OCI-LY1 (cell line): ENCODE results near the gene KIFC3.

Experiments used
- H2AFZ ChIP-seq: fragments of 200-600 bp; sonication (generic), shearing (Covaris generic); 2 replicates; pipeline ENCODE4 v1.6.0; 2014; ENCODE audit warnings: antibody characterized with exemption, mild to moderate bottlenecking, low read length
- H3F3A ChIP-seq: fragments of 200-600 bp; sonication (generic), shearing (Covaris generic); 2 replicates; pipeline ENCODE4 v1.6.0; 2014; ENCODE audit warnings: mild to moderate bottlenecking, antibody characterized with exemption, low read length, moderate library complexity; ENCODE audit not compliant: insufficient read depth
- H3K27ac ChIP-seq: fragments of 200-600 bp; sonication (generic); 2 replicates; pipeline ENCODE4 v1.5.1; 2014; ENCODE audit warnings: low read length, mixed run types, mild to moderate bottlenecking, low read depth; ENCODE audit not compliant: poor library complexity, severe bottlenecking
- H3K27me3 ChIP-seq: fragments of 200-600 bp; sonication (generic); 2 replicates; pipeline ENCODE4 v1.6.0; 2014; ENCODE audit warnings: antibody characterized with exemption, mild to moderate bottlenecking, low read length, moderate library complexity; ENCODE audit not compliant: insufficient read depth
- H3K36me3 ChIP-seq: fragments of 200-600 bp; sonication (generic); 2 replicates; pipeline ENCODE4 v1.6.1; 2014; ENCODE audit warnings: mild to moderate bottlenecking, antibody characterized with exemption, low read length, moderate library complexity, mixed read lengths; ENCODE audit not compliant: insufficient read depth
- H3K4me1 ChIP-seq: fragments of 200-600 bp; sonication (generic); 2 replicates; pipeline ENCODE4 v1.5.1; 2014; ENCODE audit warnings: mild to moderate bottlenecking, low read length, moderate library complexity; ENCODE audit not compliant: insufficient read depth, severe bottlenecking
- H3K4me2 ChIP-seq: fragments of 200-600 bp; sonication (generic), shearing (Covaris generic); 2 replicates; pipeline ENCODE4 v1.6.1; 2014; ENCODE audit warnings: low read length
- H3K4me3 ChIP-seq: fragments of 200-600 bp; sonication (generic); 2 replicates; pipeline ENCODE4 v1.5.1; 2014; ENCODE audit warnings: low read length, low read depth, mild to moderate bottlenecking, mixed read lengths; ENCODE audit not compliant: poor library complexity, severe bottlenecking
- H3K79me2 ChIP-seq: fragments of 200-600 bp; shearing (Covaris generic); 2 replicates; pipeline ENCODE4 v1.6.1; 2016; ENCODE audit warnings: mixed run types, low read length, mixed read lengths; ENCODE audit not compliant: insufficient read depth
- H3K9ac ChIP-seq: fragments of 200-600 bp; sonication (generic), shearing (Covaris generic); 2 replicates; pipeline ENCODE4 v1.6.1; 2014; ENCODE audit warnings: mild to moderate bottlenecking, low read length, mixed read lengths
- H3K9me2 ChIP-seq: fragments of 200-600 bp; sonication (generic), shearing (Covaris generic); 2 replicates; pipeline ENCODE4 v1.6.1; 2014; ENCODE audit warnings: low read depth, mild to moderate bottlenecking, low read length, mixed read lengths
- H3K9me3 ChIP-seq: fragments of 200-600 bp; shearing (Covaris generic); 2 replicates; pipeline ENCODE4 v1.6.1; 2014; ENCODE audit warnings: low read length, mixed read lengths
- H4K20me1 ChIP-seq: fragments of 200-600 bp; sonication (generic), shearing (Covaris generic); 2 replicates; pipeline ENCODE4 v1.6.0; 2016; ENCODE audit warnings: mild to moderate bottlenecking, low read length; ENCODE audit not compliant: insufficient read depth
- EZH2 ChIP-seq: fragments of 200-600 bp; sonication (generic), shearing (Covaris generic); IDR thresholded peaks from 2 replicates; pipeline ENCODE4 v1.8.0; 2017; ENCODE audit warnings: borderline replicate concordance, mixed run types, mild to moderate bottlenecking, antibody characterized with exemption, low read length, moderate library complexity, mixed read lengths
- TF ChIP-seq, protein P1 (sequence below): fragments of 200-600 bp; sonication (generic), shearing (Covaris generic); IDR thresholded peaks from 2 replicates; pipeline ENCODE4 v1.5.1; 2017; ENCODE audit warnings: mild to moderate bottlenecking, antibody characterized with exemption, low read length, moderate library complexity, mixed read lengths

Gene KIFC3

GRCh38 chr16:57817680-57818079 lies 15.4 kb upstream of the KIFC3 start:
- Histone ChIP-seq H3K36me3 (no peaks in the 10 kb centered on the region), H3F3A (no peaks in the 10 kb centered on the region), H3K4me1 (no peaks in the 10 kb centered on the region), H3K27me3 (no peaks in the 10 kb centered on the region; the same call in 1 of the 2 replicates), H3K4me3 (no peak overlapping the region), H3K27ac (no peak overlapping the region), H3K79me2 (no peaks in the 10 kb centered on the region), H3K9me2 (no peaks in the 10 kb centered on the region), H3K9ac (no peak overlapping the region), H2AFZ (no peak overlapping the region), H3K9me3 (no peaks in the 10 kb centered on the region), H3K4me2 (no peak overlapping the region), H4K20me1 (no peaks in the 10 kb centered on the region)
- TF ChIP-seq, protein P1, sequence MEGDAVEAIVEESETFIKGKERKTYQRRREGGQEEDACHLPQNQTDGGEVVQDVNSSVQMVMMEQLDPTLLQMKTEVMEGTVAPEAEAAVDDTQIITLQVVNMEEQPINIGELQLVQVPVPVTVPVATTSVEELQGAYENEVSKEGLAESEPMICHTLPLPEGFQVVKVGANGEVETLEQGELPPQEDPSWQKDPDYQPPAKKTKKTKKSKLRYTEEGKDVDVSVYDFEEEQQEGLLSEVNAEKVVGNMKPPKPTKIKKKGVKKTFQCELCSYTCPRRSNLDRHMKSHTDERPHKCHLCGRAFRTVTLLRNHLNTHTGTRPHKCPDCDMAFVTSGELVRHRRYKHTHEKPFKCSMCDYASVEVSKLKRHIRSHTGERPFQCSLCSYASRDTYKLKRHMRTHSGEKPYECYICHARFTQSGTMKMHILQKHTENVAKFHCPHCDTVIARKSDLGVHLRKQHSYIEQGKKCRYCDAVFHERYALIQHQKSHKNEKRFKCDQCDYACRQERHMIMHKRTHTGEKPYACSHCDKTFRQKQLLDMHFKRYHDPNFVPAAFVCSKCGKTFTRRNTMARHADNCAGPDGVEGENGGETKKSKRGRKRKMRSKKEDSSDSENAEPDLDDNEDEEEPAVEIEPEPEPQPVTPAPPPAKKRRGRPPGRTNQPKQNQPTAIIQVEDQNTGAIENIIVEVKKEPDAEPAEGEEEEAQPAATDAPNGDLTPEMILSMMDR = no peak
- TF ChIP-seq EZH2 = no peak

DNA sequence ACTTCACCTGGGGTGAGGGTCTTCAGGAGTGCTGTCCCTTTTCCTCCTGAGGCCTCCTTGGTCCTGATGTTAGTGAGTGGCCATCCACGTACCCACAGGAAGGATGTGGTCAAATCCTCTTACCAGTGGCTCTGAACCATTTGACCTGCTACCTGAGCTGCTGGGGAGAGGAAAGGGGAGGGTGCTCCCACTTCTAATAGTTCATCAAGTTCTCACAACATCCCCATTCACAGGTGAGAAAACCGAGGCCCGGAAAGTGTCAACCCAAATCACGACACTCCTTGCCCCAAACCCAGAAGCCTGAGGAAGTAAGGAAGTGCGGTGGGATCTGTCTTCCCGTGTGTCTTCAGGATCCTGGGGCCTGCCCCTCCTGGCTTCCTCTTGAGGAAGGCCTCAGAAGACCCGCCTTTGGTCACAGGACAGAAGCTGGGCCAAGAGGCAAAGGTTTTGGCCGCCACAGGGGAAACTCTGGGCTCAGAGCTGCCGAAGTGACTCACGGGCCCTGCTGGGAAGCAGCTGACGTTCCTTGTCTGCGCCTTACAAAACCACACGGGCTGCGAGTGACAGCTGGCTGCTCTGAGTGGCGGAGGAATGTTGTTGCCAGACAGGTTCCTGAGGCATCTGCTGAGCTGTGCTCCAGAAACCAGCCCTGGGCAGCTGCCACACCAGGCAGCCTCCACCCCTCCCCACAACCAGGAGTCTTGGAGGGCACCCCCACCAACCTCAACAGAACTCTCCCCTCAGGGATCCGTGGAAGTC lies 13.9 kb upstream of the KIFC3 start:
- H3K9me3 ChIP-seq = no peaks in the 10 kb centered on the region
- no peaks in the 10 kb centered on the region for H3K79me2 ChIP-seq
- H3F3A ChIP-seq = no peaks in the 10 kb centered on the region
- H3K27ac ChIP-seq = no peak overlapping the region
- no peaks in the 10 kb centered on the region for H3K4me1 ChIP-seq
- no peak overlapping the region for H2AFZ ChIP-seq
- H4K20me1 ChIP-seq = no peaks in the 10 kb centered on the region
- TF ChIP-seq, protein P1 = no peak
- no peak for TF ChIP-seq EZH2
- no peaks in the 10 kb centered on the region for H3K9me2 ChIP-seq
- H3K27me3 ChIP-seq = no peaks in the 10 kb centered on the region; the same call in 1 of the 2 replicates
- H3K4me2 ChIP-seq = no peak overlapping the region
- H3K9ac ChIP-seq = no peak overlapping the region
- H3K36me3 ChIP-seq = no peaks in the 10 kb centered on the region
- H3K4me3 ChIP-seq = no peak overlapping the region

DNA sequence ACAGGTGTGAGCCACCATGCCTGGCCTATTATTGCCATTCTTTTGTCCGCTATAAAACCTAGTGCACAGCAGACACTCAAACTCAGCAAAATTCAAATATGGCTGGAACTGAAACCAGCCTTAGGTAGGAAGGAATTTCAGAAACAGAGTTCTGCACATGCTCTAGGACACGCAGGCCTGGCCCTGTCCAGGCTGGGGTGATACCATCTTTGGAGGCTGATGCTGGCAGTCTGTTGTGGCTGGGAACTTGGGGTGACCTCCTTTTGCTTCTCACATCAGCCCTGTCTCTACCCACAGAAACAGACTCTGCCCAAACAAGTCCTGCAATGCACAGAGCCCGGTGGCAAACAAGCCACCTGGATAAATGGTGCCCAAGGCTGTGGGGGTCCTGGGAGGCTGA lies 12.6 kb upstream of the KIFC3 start:
- no peak overlapping the region for H3K4me3 ChIP-seq
- no peaks in the 10 kb centered on the region for H3K79me2 ChIP-seq
- no peak overlapping the region for H3K27ac ChIP-seq
- H4K20me1 ChIP-seq = no peaks in the 10 kb centered on the region
- no peak overlapping the region for H2AFZ ChIP-seq
- peaks cover 4% of the 10 kb centered on the region for H3K4me1 ChIP-seq
- H3K9me3 ChIP-seq = no peaks in the 10 kb centered on the region
- H3K9me2 ChIP-seq = no peaks in the 10 kb centered on the region
- H3K9ac ChIP-seq = no peak overlapping the region
- no peak for TF ChIP-seq EZH2
- TF ChIP-seq, protein P1 = no peak
- no peaks in the 10 kb centered on the region for H3F3A ChIP-seq
- no peak overlapping the region for H3K4me2 ChIP-seq
- no peaks in the 10 kb centered on the region for H3K36me3 ChIP-seq
- no peaks in the 10 kb centered on the region; the same call in 1 of the 2 replicates for H3K27me3 ChIP-seq
